Measurements from ENCODE around the gene ANO4. TPM values are rescaled to one million over a fixed set of nuclear protein-coding genes. Genes with fewer than 3 reads are reported as not detected.

The ANO4 gene
- total and polyA plus RNA-seq, 8 donors = 0.37 TPM; not detected in 7

GRCh38 chr12:100992194-100992593 is 197.6 kb downstream of the ANO4 start:
- DNase-seq = no peak
- Histone ChIP-seq H3K9me3 (no peaks in the 10 kb centered on the region), H3K27ac (no peak overlapping the region), H3K4me1 (peaks cover 0 to 4% (median 0%) of the 10 kb centered on the region in 4 donors), H3K4me3 (no peak overlapping the region), H3K27me3 (no peaks in the 10 kb centered on the region), H3K36me3 (no peaks in the 10 kb centered on the region)
- WGBS, 5 donors = 81 to 95% (median 89%) methylated on average over 1 of the region's 1 CpG
- TF ChIP-seq CTCF (IDR thresholded peaks at IDR 0.05) = no peak
- TF ChIP-seq POLR2AphosphoS5 (IDR thresholded peaks at IDR 0.05) = no peak
- TF ChIP-seq EP300 (IDR thresholded peaks at IDR 0.05) = no peak
- TF ChIP-seq POLR2A (IDR thresholded peaks at IDR 0.05) = no peak
- intact Hi-C loops (cut with DNase I; ENCODE audit: low total_unique reads) = no loop called here

- Histone ChIP-seq H3K36me3 (no peaks in the 10 kb centered on the region), H3K4me1 (no peaks in the 10 kb centered on the region), H3K27ac (no peak overlapping the region), H3K9me3 (no peaks in the 10 kb centered on the region), H3K4me3 (no peak overlapping the region), H3K27me3 (no peaks in the 10 kb centered on the region)
- intact Hi-C loops (cut with DNase I; ENCODE audit: low total_unique reads) = no loop called here
- 89 to 100% (median 91%) methylated on average over 2 of the region's 2 CpGs for WGBS, 5 donors
- no peak for TF ChIP-seq EP300 (IDR thresholded peaks at IDR 0.05)
- no peak for TF ChIP-seq POLR2AphosphoS5 (IDR thresholded peaks at IDR 0.05)
- TF ChIP-seq CTCF (IDR thresholded peaks at IDR 0.05) = no peak
- TF ChIP-seq POLR2A (IDR thresholded peaks at IDR 0.05) = no peak
- DNase-seq = no peak
Measured at GRCh38 chr12:100993916-100994450, 199.4 kb downstream of the ANO4 start.

GRCh38 chr12:100995201-100995600 is 200.6 kb downstream of the ANO4 start:
- Histone ChIP-seq H3K9me3 (no peaks in the 10 kb centered on the region), H3K27ac (no peak overlapping the region), H3K36me3 (no peaks in the 10 kb centered on the region), H3K4me3 (no peak overlapping the region), H3K4me1 (no peaks in the 10 kb centered on the region), H3K27me3 (no peaks in the 10 kb centered on the region)
- 36 to 54% (median 48%) methylated on average over 3 of the region's 3 CpGs for WGBS, 5 donors
- DNase-seq = no peak
- intact Hi-C loops (cut with DNase I; ENCODE audit: low total_unique reads) = no loop called here
- TF ChIP-seq EP300 (IDR thresholded peaks at IDR 0.05) (no peak), POLR2AphosphoS5 (IDR thresholded peaks at IDR 0.05) (no peak), CTCF (IDR thresholded peaks at IDR 0.05) (no peak), POLR2A (IDR thresholded peaks at IDR 0.05) (no peak)

GRCh38 chr12:100995771-100996170 is 201.2 kb downstream of the ANO4 start:
- Histone ChIP-seq H3K4me1 (no peaks in the 10 kb centered on the region), H3K27ac (no peak overlapping the region), H3K27me3 (no peaks in the 10 kb centered on the region), H3K36me3 (no peaks in the 10 kb centered on the region), H3K4me3 (no peak overlapping the region), H3K9me3 (no peaks in the 10 kb centered on the region)
- TF ChIP-seq POLR2A (IDR thresholded peaks at IDR 0.05) (no peak), CTCF (IDR thresholded peaks at IDR 0.05) (no peak), POLR2AphosphoS5 (IDR thresholded peaks at IDR 0.05) (no peak), EP300 (IDR thresholded peaks at IDR 0.05) (no peak)
- 54 to 83% (median 81%) methylated on average over 4 of the region's 4 CpGs for WGBS, 5 donors
- DNase-seq = no peak
- intact Hi-C loops (cut with DNase I; ENCODE audit: low total_unique reads) = no loop called here

Data from stomach (tissue), 9 donors.